Retinal pigment epithelial cell (primary cell): Measurements from ENCODE around the gene IFI27.
A peak's percentile ranks its signal among the peaks of the same experiment; 100 is the strongest.

ENCODE experiments used
- DNase-seq: peaks from one replicate; pipeline ENCODE4 v3.0.0-alpha.2; 2010; ENCODE audit warnings: low read depth
- H3K4me3 ChIP-seq: 2 replicates; pipeline ENCODE4 v1.5.1; 2011; ENCODE audit warnings: mild to moderate bottlenecking, low read length, control low read depth, moderate library complexity
- CTCF ChIP-seq: conservative IDR thresholded peaks from 2 replicates; pipeline ENCODE4 v1.5.1; 2011; ENCODE audit warnings: low read depth, low read length, control low read depth, inconsistent platforms

The IFI27 gene

GRCh38 chr14:94102768-94103482 lies 7.6 kb upstream of the IFI27 start:
- TF ChIP-seq CTCF: no peak
- H3K4me3 ChIP-seq: no peak overlapping the region
- no peak for DNase-seq

DNA sequence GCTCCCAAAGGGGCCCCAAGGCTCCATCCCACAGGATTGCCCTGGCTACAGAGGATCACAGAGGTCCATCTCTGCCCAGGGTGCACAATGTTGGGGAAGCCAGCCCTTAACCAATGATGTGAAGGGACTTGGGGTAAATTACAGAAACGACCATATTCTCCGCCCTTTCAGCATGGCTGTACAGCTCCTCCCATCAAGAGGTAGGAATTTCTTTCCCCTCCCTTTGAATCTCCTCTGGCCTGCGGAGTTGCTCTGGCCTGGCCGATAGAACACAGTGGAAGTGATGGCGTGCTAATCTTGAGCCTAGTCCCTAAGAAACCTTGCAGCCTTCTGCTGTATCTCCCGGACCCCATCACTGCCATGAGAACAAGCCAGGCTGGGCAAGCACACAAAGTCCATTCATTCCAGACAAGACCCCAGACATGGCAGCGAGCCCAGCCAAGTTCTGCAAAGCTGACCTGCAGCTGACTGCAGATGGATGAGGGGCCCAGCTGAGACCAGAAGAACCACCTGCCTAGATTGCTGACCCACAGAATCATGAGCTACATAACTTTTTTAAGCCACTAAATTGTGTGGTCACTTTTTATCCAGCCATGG lies 6.9 kb upstream of the IFI27 start:
- no peak for TF ChIP-seq CTCF
- peak; percentile 40 for DNase-seq
- H3K4me3 ChIP-seq: no peak overlapping the region

- no peak overlapping the region for H3K4me3 ChIP-seq
- TF ChIP-seq CTCF: no peak
- DNase-seq: no peak
Observed at GRCh38 chr14:94104731-94105130, 5.8 kb upstream of the IFI27 start.

GRCh38 chr14:94109915-94110250 lies 653 bp upstream of the IFI27 start:
- no peak for DNase-seq
- no peak overlapping the region for H3K4me3 ChIP-seq
- no peak for TF ChIP-seq CTCF

DNA sequence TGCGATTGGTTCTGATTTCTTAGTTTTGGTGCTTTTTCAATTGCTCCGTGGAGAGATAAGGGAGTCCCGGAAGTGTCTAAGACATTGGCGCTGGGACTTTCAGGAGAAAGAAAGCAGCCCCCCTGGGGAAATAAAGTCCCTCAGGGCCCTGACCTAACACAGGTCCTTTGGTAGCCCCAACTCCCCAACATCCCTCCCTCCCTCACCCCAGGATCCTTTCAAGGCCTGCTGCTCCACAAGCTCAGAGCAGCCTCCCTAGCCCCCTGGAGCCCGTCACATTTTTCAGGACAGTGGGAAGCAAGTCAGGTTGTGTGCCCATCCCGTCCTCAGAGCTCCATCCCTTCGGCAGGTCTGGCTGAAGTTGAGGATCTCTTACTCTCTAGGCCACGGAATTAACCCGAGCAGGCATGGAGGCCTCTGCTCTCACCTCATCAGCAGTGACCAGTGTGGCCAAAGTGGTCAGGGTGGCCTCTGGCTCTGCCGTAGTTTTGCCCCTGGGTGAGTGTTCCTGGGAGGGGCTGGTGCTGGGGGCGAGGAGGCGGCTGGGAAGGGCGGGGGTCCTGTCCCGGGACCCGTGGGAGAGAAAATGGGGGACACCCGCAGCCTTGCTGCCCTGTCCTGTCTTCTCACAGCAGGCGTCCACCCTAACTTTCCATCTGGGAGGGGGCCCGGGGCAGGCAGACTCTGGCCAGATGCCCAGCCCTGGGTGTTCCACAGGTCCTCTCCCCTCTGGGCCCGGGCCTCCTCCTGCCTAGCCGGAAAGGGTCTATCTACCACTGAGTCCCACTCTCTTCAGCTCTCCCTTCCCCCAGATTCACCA lies 950 bp downstream of the IFI27 start:
- H3K4me3 ChIP-seq: no peak overlapping the region
- DNase-seq: no peak
- TF ChIP-seq CTCF: no peak

- DNase-seq: no peak
- H3K4me3 ChIP-seq: no peak overlapping the region
- TF ChIP-seq CTCF: no peak
Observed at GRCh38 chr14:94112513-94113063, 2.1 kb downstream of the IFI27 start.
